B cell (primary cell): Measurements from ENCODE around the gene ZNF135. TPM values are rescaled to one million over a fixed set of nuclear protein-coding genes. Genes with fewer than 3 reads are reported as not detected.

Source experiments
- ATAC-seq: fragments of 200-7000 bp; cut with Tn5 transposase; one replicate; pipeline ENCODE4 v1.10.0; 2021; ENCODE audit warnings: low read depth, mild to moderate bottlenecking, moderate number of reproducible peaks, moderate library complexity
- CTCF ChIA-PET: fragments of 350-600 bp; sonication (Branson Sonifier 250); formaldehyde crosslinking; loops from one replicate; lab custom pipeline; 2021; ENCODE audit warnings: antibody characterized with exemption, inconsistent platforms; lab: Charles Lee
- POLR2A ChIA-PET: fragments of 350-600 bp; sonication (Branson Sonifier 250); formaldehyde crosslinking; loops from one replicate; lab custom pipeline; 2021; ENCODE audit warnings: antibody characterized with exemption; lab: Charles Lee
- DNase-seq: peaks from one replicate; pipeline ENCODE4 v3.0.0; 2013
- H2AFZ ChIP-seq: 2 replicates; pipeline ENCODE4 v1.6.1; 2012; ENCODE audit warnings: mild to moderate bottlenecking, low read depth, low read length; ENCODE audit not compliant: insufficient read depth, poor library complexity, severe bottlenecking
- H3K27ac ChIP-seq, 2 donors: 1 replicate in 1 of 2; 2 replicates in 1 of 2; pipeline ENCODE4 v1.5.1; 2012 to 2013; ENCODE audit warnings: low read length in 2 of 2, mild to moderate bottlenecking in 2 of 2, moderate library complexity in 1 of 2
- H3K27me3 ChIP-seq, 4 experiments: fragments of 200-600 bp in 1 of 4; sonication (generic) in 1 of 4; replicated peaks in 1 of 4; 1 replicate in 2 of 4; 2 replicates in 2 of 4; pipeline versions ENCODE4 v1.6.1 to v1.7.0; 2013 to 2016; ENCODE audit warnings: low read length in 3 of 4, mild to moderate bottlenecking in 2 of 4, mixed read lengths in 1 of 4, moderate library complexity in 1 of 4; ENCODE audit not compliant: insufficient read depth in 4 of 4, control insufficient read depth in 3 of 4; ENCODE audit errors: control extremely low read depth in 1 of 4
- H3K36me3 ChIP-seq, 2 experiments: replicated peaks in 1 of 2; 1 replicate in 1 of 2; 2 replicates in 1 of 2; pipeline versions ENCODE4 v1.6.1 to v1.7.1; 2013; ENCODE audit warnings: low read length in 1 of 2; ENCODE audit not compliant: insufficient read depth in 2 of 2, control insufficient read depth in 1 of 2; ENCODE audit errors: control extremely low read depth in 1 of 2, extremely low read depth in 1 of 2
- H3K4me1 ChIP-seq, 2 donors: fragments of 200-600 bp in 1 of 2; sonication (generic) in 1 of 2; 1 replicate in 1 of 2; 2 replicates in 1 of 2; pipeline versions ENCODE4 v1.5.1 to v1.6.1; 2013 to 2017; ENCODE audit warnings: low read length in 2 of 2; ENCODE audit not compliant: control insufficient read depth in 2 of 2, insufficient read depth in 2 of 2
- H3K4me2 ChIP-seq: replicated peaks from 2 replicates; pipeline ENCODE3; 2012; ENCODE audit warnings: mild to moderate bottlenecking, low read depth, low read length; ENCODE audit not compliant: poor library complexity, severe bottlenecking
- H3K4me3 ChIP-seq, 5 experiments: fragments of 200-600 bp in 1 of 5; sonication (generic) in 1 of 5; 1 replicate in 3 of 5; 2 replicates in 2 of 5; pipeline versions ENCODE4 v1.5.1 to v1.7.0; 2011 to 2016; ENCODE audit warnings: low read length in 4 of 5, mild to moderate bottlenecking in 4 of 5, low read depth in 2 of 5, control low read depth in 1 of 5, moderate library complexity in 1 of 5; ENCODE audit not compliant: insufficient read depth in 1 of 5; ENCODE audit errors: control extremely low read depth in 1 of 5, extremely low read depth in 1 of 5
- H3K79me2 ChIP-seq: fragments of 200-600 bp; sonication (generic); one replicate; pipeline ENCODE4 v1.6.0; 2016; ENCODE audit warnings: low read length; ENCODE audit not compliant: control insufficient read depth, insufficient read depth
- H3K9ac ChIP-seq: fragments of 200-600 bp; sonication (generic); 2 replicates; pipeline ENCODE4 v1.6.1; 2017; ENCODE audit warnings: mild to moderate bottlenecking, low read length, moderate library complexity
- H3K9me3 ChIP-seq, 3 donors: one replicate each; pipeline versions ENCODE4 v1.6.1 to v1.7.1; 2013; ENCODE audit warnings: low read length in 2 of 3; ENCODE audit not compliant: control insufficient read depth in 2 of 3, insufficient read depth in 1 of 3; ENCODE audit errors: control extremely low read depth in 1 of 3
- H4K20me1 ChIP-seq: 2 replicates; pipeline ENCODE4 v1.6.0; 2012; ENCODE audit warnings: mild to moderate bottlenecking, low read length; ENCODE audit not compliant: insufficient read depth, control insufficient read depth, poor library complexity, severe bottlenecking
- H3K27ac Mint-ChIP-seq: one replicate; pipeline ENCODE4 v1.8.0; 2021; ENCODE audit warnings: mixed read lengths
- H3K27me3 Mint-ChIP-seq: one replicate; pipeline ENCODE4 v1.8.0; 2021; ENCODE audit warnings: mixed read lengths
- H3K4me1 Mint-ChIP-seq: one replicate; pipeline ENCODE4 v1.8.0; 2021; ENCODE audit warnings: mixed read lengths
- H3K4me3 Mint-ChIP-seq: one replicate; pipeline ENCODE4 v1.8.0; 2021; ENCODE audit warnings: mixed read lengths
- H3K9me3 Mint-ChIP-seq: one replicate; pipeline ENCODE4 v1.8.0; 2022; ENCODE audit warnings: mixed read lengths; ENCODE audit not compliant: insufficient read depth
- CTCF ChIP-seq: fragments of 200-600 bp; IDR thresholded peaks from one replicate; pipeline ENCODE4 v1.8.0; 2022; ENCODE audit warnings: antibody characterized with exemption, mild to moderate bottlenecking
- EZH2 ChIP-seq: IDR thresholded peaks from 2 replicates; pipeline ENCODE4 v1.6.1; 2012; ENCODE audit warnings: borderline replicate concordance, low read depth, mild to moderate bottlenecking, moderate library complexity, low read length; ENCODE audit not compliant: insufficient read depth, poor library complexity, severe bottlenecking
- WGBS: methylation state at CpG from one replicate; pipeline ENCODE4 v1.1.5; 2013; ENCODE audit warnings: missing lambda C conversion rate; ENCODE audit not compliant: insufficient coverage; 5-methylcytosine and 5-hydroxymethylcytosine counted together
- intact Hi-C: fragments of 100-400 bp; cut with micrococcal nuclease; formaldehyde crosslinking; loops from one replicate; pipeline ENCODE4 v1.10.0; 2022
- polyA plus RNA-seq: library from polyadenylated mRNA; depleted of rRNA; stranded (reverse); fragments of >200 nt; gene quantifications from 2 replicates; pipeline ENCODE4 v1.2.3, GENCODE V29; 2012
- total RNA-seq, 2 donors: library from RNA; stranded (reverse); fragments of 120-200 nt in 1 of 2; gene quantifications; 1 replicate in 1 of 2; 2 replicates in 1 of 2; pipeline versions ENCODE4 v1.2.3 to v1.2.4, GENCODE V29; 2013 to 2022

The ZNF135 gene
- total and polyA plus RNA-seq, 2 donors (not counting 1 experiment from before 2014, with no cell fraction given): 8.9 to 10.0 TPM

DNA sequence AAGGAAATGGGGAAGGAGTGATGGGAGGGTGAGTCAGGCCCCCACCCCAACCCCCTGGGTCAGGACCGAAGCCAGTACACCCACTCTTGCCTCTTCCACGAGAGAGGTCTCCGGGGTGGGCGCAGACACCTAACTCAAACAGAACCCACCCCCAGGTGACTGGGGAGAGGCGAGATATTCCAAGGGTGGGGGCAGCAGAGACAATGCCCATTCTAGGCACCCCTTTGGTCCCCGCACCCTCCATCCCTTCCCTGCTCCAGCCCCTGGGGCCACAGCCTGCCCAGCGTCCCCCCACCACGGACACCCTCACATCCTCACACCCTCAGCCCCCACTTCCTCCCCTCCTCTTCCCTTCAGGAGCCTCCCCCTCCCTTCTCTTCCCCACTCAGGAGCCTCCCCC, 38.3 kb downstream of the ZNF135 start:
- ChIA-PET POLR2A (interaction anchor here (0.6 kb wide), 1 partner anchor 48 kb away, joined by 3 read pairs; no protein-coding TSS in a partner anchor), CTCF (no interaction called here)
- Histone ChIP-seq H3K4me3 (peak overlapping the region in 4 of 5 experiments; percentile 90 to 96 (median 94)), H3K27ac (peak overlapping the region; percentile 98 to 100), H4K20me1 (no peaks in the 10 kb centered on the region), H3K79me2 (peaks cover 35% of the 10 kb centered on the region), H3K36me3 (no peaks in the 10 kb centered on the region), H3K9me3 (peaks cover 1 to 79% (median 7%) of the 10 kb centered on the region in 3 donors), H3K9ac (peak overlapping the region; percentile 100), H3K27me3 (no peaks in the 10 kb centered on the region), H3K4me2 (peak overlapping the region; percentile 92), H2AFZ (no peak overlapping the region), H3K4me1 (peaks cover 13 to 16% of the 10 kb centered on the region in 2 donors)
- 45% methylated on average over 4 of the region's 8 CpGs for WGBS
- intact Hi-C loops: loop anchor here (5.0 kb wide), 1 partner anchor 75 kb away; no protein-coding TSS in a partner anchor
- Mint-ChIP-seq H3K27me3 (peaks cover under 1% of the 10 kb centered on the region), H3K4me3 (peak overlapping the region; percentile 77), H3K4me1 (peaks cover 18% of the 10 kb centered on the region), H3K27ac (peak overlapping the region; percentile 76), H3K9me3 (peaks cover 3% of the 10 kb centered on the region)
- ATAC-seq (no peak), DNase-seq (peak; percentile 49)
- TF ChIP-seq CTCF: no peak

DNA sequence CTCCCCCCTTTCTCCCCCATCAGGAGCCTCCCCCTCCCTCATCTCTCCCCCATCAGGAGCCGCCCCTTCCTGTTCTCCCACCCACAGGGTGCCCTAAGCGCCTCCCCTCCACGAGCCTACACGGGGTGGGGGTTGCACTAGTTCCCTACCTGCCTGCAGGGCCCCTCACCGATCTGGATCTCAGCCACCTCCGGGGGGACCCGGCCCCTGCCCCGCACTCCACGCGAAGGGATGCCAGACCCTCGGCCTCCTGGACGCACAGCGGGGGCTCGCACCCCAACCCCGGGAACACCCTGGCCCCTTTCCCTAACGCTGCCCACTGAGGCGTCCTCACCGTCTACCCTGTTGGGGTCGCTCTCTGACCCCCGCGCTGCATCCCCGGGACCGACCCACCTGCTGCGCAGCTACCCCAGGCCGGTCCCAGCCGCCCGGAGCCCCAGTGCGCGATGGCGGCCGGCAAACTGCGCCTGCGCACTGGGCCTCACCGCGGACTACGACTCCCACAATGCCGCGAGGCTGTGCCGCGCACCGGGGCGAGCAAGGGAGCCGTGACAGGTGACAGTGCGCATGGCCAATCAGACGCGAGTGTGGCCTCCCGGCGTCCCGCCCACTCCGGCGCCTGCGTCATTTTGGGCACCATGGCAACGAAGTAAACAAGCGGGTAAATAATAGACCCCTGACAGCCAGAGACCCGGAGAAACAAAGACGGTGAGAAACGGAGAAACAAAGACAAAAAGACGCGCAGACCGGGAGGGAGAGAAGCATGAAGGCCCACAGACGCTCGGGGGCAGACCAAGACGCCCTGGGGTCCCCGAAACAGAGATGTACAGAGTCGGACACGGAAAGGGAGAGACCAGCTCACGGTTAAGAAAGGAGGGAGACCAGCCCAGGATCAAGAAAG, 38.9 kb downstream of the ZNF135 start, which contains the start of gene ZSCAN18:
ZSCAN18 (minus strand) TSS at position 451 of the 901 bp plus-strand sequence. CDS start 7,964 bp downstream, outside the sequence.
- 3% methylated on average over 66 of the region's 67 CpGs for WGBS
- peaks cover 3% of the 10 kb centered on the region for H3K27me3 Mint-ChIP-seq
- H3K4me3 Mint-ChIP-seq: peak within 1 kb of the TSS; percentile 81
- intact Hi-C loops: loop anchor here (1.0 to 5.0 kb wide), 7 partner anchors 39 to 180 kb away; partner anchors contain the start of genes ZNF135, ZNF256, ZNF329 and ZNF606
- DNase-seq (peak; percentile 100), ATAC-seq (peak; percentile 93)
- Histone ChIP-seq H3K9me3 (peaks cover 1 to 82% (median 11%) of the 10 kb centered on the region in 3 donors), H3K9ac (peak within 1 kb of the TSS; percentile 100), H3K4me1 (peaks cover 13 to 16% of the 10 kb centered on the region in 2 donors), H3K27me3 (no peaks in the 10 kb centered on the region), H3K79me2 (peaks cover 35% of the 10 kb centered on the region), H2AFZ (peak within 1 kb of the TSS; percentile 73), H3K4me2 (peak within 1 kb of the TSS; percentile 92), H3K36me3 (no peaks in the 10 kb centered on the region), H3K27ac (peak within 1 kb of the TSS; percentile 98 to 100), H3K4me3 (peak within 1 kb of the TSS; percentile 73 to 96 (median 92)), H4K20me1 (no peaks in the 10 kb centered on the region)
- H3K9me3 Mint-ChIP-seq: peaks cover 3% of the 10 kb centered on the region
- peak within 1 kb of the TSS; percentile 97 for H3K27ac Mint-ChIP-seq
- TF ChIP-seq EZH2: no peak
- TF ChIP-seq CTCF: no peak
- ChIA-PET POLR2A (interaction anchor here (0.6 kb wide), 1 partner anchor 49 kb away, joined by 3 read pairs; no protein-coding TSS in a partner anchor), CTCF (no interaction called here)
- peaks cover 18% of the 10 kb centered on the region for H3K4me1 Mint-ChIP-seq
